Prostate gland (tissue), 2 donors: ENCODE results near the gene LAMA2. TPM values are rescaled to one million over a fixed set of nuclear protein-coding genes. Genes with fewer than 3 reads are reported as not detected.

Experiments
- DNase-seq: peaks from one replicate; pipeline ENCODE4 v3.0.0-alpha.2; 2019; ENCODE audit warnings: low spot score
- H3K27ac ChIP-seq, 2 donors: fragments of 200-600 bp; sonication (generic); 2 replicates each; pipeline ENCODE4 v1.5.1; 2017 to 2019
- H3K27me3 ChIP-seq: fragments of 200-600 bp; sonication (generic); replicated peaks from 2 replicates; pipeline ENCODE4 v1.5.1; 2019; ENCODE audit not compliant: insufficient read depth
- H3K36me3 ChIP-seq, 2 donors: fragments of 200-600 bp; sonication (generic); 1 replicate in 1 of 2; 2 replicates in 1 of 2; pipeline versions ENCODE4 v1.5.1 to v1.8.1; 2017 to 2019
- H3K4me1 ChIP-seq: fragments of 200-600 bp; sonication (generic); replicated peaks from 2 replicates; pipeline ENCODE4 v1.5.1; 2019
- H3K4me3 ChIP-seq, 2 donors: fragments of 200-600 bp; sonication (generic); 2 replicates each; pipeline ENCODE4 v1.5.1; 2017 to 2019
- H3K9me3 ChIP-seq: fragments of 200-600 bp; sonication (generic); 2 replicates; pipeline ENCODE4 v1.5.1; 2017
- POLR2A ChIP-seq: fragments of 450-650 bp; IDR thresholded peaks from one replicate; pipeline ENCODE4 v1.6.1; 2016; ENCODE audit warnings: antibody characterized with exemption, mild to moderate bottlenecking
- POLR2AphosphoS5 ChIP-seq: sonication (generic); formaldehyde crosslinking; IDR thresholded peaks from one replicate; pipeline ENCODE4 v1.6.1; 2017; ENCODE audit warnings: antibody characterized with exemption
- WGBS: methylation state at CpG from one replicate; pipeline ENCODE4 v1.1.5; 2018; 5-methylcytosine and 5-hydroxymethylcytosine counted together
- intact Hi-C: fragments of 100-400 bp; cut with DNase I; formaldehyde crosslinking; loops from one replicate; pipeline ENCODE4 v1.14.2; 2022
- total RNA-seq, 2 donors: library from RNA; depleted of rRNA; stranded (reverse); fragments of >200 nt; gene quantifications; one replicate each; pipeline ENCODE4 v1.1.0, GENCODE V29; 2016
- TF ChIP-seq, protein P1 (sequence below), 4 experiments: fragments of 200-600 bp in 2 of 4; fragments of 450-650 bp in 2 of 4; sonication (generic) in 2 of 4; IDR thresholded peaks; 1 replicate in 3 of 4; 2 replicates in 1 of 4; pipeline ENCODE4 v1.5.1; 2016 to 2019; ENCODE audit warnings: antibody characterized with exemption in 4 of 4, mild to moderate bottlenecking in 2 of 4, moderate library complexity in 2 of 4

The LAMA2 gene
- total RNA-seq, 2 donors from 2014 or later: 10.1 to 89.1 TPM

DNA sequence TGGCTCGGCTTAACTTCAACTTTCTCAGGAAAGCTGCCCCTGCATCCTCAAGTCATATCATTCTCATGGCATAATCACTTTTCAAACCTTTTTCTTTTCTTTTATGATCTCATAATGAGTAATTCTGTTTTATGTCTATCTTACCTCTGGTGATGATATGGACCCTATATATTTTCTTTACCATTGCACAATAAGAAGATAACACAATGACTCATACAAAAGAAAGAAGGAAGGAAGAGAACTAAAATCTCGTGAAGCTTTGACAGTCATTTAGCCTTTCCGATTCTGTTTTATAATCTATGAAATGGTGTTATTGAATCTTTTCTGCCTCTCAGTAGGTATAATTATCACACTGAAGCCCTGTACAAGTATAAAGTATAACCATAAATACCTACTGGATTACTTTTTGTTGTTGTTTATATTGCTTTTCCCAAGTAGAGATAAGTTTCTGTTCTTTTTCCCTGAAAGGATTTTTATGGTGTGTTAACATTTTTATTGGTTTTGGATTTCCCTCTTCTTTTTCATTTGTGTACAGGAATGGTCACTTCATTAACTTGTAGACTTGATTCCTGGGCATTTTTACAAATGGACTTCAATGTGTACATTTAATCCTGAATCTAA lies 300.9 kb downstream of the LAMA2 start:
- TF ChIP-seq POLR2AphosphoS5: no peak
- DNase-seq: no peak
- no peaks in the 10 kb centered on the region for H3K36me3 ChIP-seq
- H3K27ac ChIP-seq: no peak overlapping the region
- WGBS: 64% methylated on average over 3 of the region's 3 CpGs
- H3K4me1 ChIP-seq: no peaks in the 10 kb centered on the region
- H3K27me3 ChIP-seq: no peaks in the 10 kb centered on the region
- no peak overlapping the region for H3K4me3 ChIP-seq
- H3K9me3 ChIP-seq: no peaks in the 10 kb centered on the region
- intact Hi-C loops: no loop called here

DNA sequence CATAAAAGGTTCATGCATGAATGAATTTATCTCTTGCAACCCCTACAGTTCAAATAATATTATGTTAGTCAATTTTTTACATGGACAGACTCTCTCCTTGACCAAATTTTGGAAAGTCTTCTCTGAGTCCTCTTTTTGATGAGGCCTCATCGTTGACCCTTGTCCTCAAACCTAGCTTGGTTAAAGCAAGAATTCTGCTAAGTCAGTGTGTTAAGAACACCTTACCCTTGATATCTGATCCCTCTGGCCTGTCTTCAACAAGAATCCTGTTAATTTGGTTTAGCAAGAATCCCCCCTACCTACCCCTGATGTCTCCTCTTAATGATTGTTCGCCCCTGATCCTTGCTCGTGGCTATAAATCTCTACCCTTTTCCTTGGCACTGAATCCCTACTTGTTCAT lies 301.4 kb downstream of the LAMA2 start:
- no peak for DNase-seq
- Histone ChIP-seq H3K4me1 (no peaks in the 10 kb centered on the region), H3K27me3 (no peaks in the 10 kb centered on the region), H3K27ac (no peak overlapping the region), H3K4me3 (no peak overlapping the region), H3K9me3 (no peaks in the 10 kb centered on the region), H3K36me3 (no peaks in the 10 kb centered on the region)
- intact Hi-C loops: no loop called here
- WGBS: 78% methylated on average over 3 of the region's 3 CpGs
- TF ChIP-seq POLR2A: no peak

DNA sequence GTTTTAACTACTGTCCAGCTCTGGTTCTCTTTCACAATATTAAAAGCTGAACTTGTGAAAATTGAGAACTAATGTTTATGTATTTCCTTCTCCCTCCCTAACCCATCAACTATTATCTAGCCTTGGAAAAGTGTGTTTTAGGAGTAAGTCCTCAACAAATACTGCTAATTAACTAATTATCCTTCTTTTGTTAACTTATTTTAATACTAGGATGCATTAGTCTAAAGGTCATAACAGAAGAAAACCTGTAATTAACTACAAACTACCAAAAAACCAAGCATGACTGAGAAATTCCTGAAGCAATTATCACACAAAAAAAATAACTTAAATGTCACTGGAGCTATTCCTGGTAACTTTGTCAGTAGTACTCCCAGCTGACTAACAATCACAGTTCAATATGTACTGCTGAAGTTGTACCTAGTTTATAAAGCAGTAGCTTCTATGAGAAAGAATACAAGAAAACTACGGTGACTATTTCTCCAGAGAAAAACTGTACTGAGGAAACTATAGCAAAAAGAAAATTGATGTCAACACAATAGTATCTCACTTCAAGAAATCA lies 301.9 kb downstream of the LAMA2 start:
- Histone ChIP-seq H3K36me3 (no peaks in the 10 kb centered on the region), H3K4me3 (no peak overlapping the region), H3K27me3 (no peaks in the 10 kb centered on the region), H3K27ac (no peak overlapping the region), H3K4me1 (no peaks in the 10 kb centered on the region), H3K9me3 (no peaks in the 10 kb centered on the region)
- 82% methylated on average over 1 of the region's 1 CpG for WGBS
- intact Hi-C loops: no loop called here
- TF ChIP-seq, protein P1, sequence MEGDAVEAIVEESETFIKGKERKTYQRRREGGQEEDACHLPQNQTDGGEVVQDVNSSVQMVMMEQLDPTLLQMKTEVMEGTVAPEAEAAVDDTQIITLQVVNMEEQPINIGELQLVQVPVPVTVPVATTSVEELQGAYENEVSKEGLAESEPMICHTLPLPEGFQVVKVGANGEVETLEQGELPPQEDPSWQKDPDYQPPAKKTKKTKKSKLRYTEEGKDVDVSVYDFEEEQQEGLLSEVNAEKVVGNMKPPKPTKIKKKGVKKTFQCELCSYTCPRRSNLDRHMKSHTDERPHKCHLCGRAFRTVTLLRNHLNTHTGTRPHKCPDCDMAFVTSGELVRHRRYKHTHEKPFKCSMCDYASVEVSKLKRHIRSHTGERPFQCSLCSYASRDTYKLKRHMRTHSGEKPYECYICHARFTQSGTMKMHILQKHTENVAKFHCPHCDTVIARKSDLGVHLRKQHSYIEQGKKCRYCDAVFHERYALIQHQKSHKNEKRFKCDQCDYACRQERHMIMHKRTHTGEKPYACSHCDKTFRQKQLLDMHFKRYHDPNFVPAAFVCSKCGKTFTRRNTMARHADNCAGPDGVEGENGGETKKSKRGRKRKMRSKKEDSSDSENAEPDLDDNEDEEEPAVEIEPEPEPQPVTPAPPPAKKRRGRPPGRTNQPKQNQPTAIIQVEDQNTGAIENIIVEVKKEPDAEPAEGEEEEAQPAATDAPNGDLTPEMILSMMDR (IDR thresholded peaks at IDR 0.05): no peak
- no peak for TF ChIP-seq POLR2AphosphoS5
- TF ChIP-seq POLR2A: no peak
- DNase-seq: no peak

DNA sequence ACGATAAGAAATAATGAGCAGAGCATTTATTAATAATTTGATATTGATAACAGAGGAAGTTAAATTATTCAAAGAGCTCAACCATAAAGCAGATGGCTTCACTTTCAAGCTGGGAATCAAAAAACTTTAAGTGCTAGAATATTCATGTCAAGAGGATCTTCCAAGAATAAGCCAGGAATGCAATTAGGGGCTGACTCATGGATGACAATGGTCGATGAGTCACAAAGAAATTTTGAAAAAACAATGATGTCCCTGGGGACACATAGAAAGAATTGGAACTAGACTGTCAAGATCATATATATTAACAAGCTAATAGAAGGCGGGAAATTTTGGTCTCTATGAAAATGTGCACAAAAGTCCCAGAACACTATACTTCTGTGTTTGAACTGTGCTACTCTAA lies 304.1 kb downstream of the LAMA2 start:
- Histone ChIP-seq H3K4me1 (no peaks in the 10 kb centered on the region), H3K27me3 (no peaks in the 10 kb centered on the region), H3K36me3 (no peaks in the 10 kb centered on the region), H3K27ac (no peak overlapping the region), H3K9me3 (no peaks in the 10 kb centered on the region), H3K4me3 (no peak overlapping the region)
- TF ChIP-seq, protein P1 (IDR thresholded peaks at IDR 0.05): no peak
- TF ChIP-seq POLR2AphosphoS5 (no peak), POLR2A (no peak)
- intact Hi-C loops: no loop called here
- 78% methylated on average over 3 of the region's 3 CpGs for WGBS
- no peak for DNase-seq

DNA sequence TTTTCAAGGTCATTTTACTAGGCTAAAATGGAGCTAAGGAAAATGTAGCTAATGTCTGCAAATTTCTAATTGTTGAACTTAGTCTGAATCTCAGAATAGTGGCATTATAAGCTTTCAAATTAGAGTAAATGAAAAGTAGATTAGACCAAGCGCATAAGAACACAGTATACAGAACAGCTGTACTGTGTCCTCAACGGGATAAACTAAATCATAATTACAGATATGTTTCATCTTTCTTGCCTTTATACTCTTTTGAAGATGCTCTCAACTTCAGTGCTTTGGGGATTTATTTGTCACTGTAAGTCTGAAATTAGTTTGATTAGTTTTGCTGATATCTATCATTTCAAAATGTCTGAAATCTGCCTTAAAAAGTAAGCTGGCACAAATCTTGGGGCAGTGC lies 305.4 kb downstream of the LAMA2 start:
- no peaks in the 10 kb centered on the region for H3K9me3 ChIP-seq
- no peaks in the 10 kb centered on the region for H3K27me3 ChIP-seq
- no peaks in the 10 kb centered on the region for H3K4me1 ChIP-seq
- no peak overlapping the region for H3K27ac ChIP-seq
- H3K36me3 ChIP-seq: no peaks in the 10 kb centered on the region
- intact Hi-C loops: no loop called here
- no peak for DNase-seq
- WGBS: 62% methylated on average over 2 of the region's 2 CpGs
- TF ChIP-seq POLR2A: no peak
- TF ChIP-seq POLR2AphosphoS5: no peak
- TF ChIP-seq, protein P1 (IDR thresholded peaks at IDR 0.05): no peak
- no peak overlapping the region for H3K4me3 ChIP-seq

DNA sequence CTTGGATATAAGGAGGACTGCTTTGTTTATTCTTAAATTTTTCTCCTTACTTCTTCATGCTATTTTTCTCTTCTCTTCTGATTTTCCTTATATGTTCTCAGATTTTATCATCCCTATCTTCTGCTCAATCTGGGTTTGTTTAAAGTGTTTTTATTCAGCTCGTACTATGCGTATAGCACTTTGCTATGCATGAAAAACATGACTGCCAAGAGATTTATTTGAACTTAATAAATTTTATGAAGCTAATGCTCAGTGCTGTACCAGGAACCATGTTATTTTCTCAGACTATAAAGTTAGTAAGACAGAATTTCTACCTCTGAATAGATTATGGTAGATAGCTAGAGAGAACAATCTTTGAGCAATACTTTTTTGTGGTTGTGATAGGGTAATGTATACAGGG lies 305.9 kb downstream of the LAMA2 start:
- no peak for DNase-seq
- H3K27me3 ChIP-seq: no peaks in the 10 kb centered on the region
- no peak overlapping the region for H3K4me3 ChIP-seq
- H3K36me3 ChIP-seq: no peaks in the 10 kb centered on the region
- no peak for TF ChIP-seq POLR2A
- TF ChIP-seq POLR2AphosphoS5: no peak
- TF ChIP-seq, protein P1 (IDR thresholded peaks at IDR 0.05): no peak
- no peaks in the 10 kb centered on the region for H3K4me1 ChIP-seq
- H3K27ac ChIP-seq: no peak overlapping the region
- no peaks in the 10 kb centered on the region for H3K9me3 ChIP-seq
- 27% methylated on average over 2 of the region's 2 CpGs for WGBS
- intact Hi-C loops: no loop called here
